ENCODE data around the gene RALGAPA2.

DNA sequence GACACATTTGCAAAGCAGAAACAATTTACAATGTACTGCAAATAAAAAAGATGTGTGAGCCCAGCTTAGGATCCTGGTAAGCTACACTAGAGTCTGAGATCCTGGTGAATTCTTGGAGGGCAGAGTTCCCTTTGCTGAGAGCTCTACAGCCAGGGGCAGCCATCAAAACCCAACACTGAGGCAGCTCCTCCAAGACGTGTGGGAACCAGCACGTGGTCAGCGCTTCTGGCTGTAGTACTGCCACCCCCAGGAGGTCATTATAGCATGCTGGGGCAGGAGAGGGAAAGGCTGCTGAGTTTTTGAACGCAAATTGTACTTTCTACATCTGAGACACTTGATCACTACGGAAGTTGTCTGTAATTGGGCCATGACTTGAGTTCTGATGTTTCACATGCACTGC lies 213.0 kb downstream of the RALGAPA2 start:
- no peak for TF ChIP-seq EZH2 (IDR thresholded peaks at IDR 0.05; ENCODE audit: low read length, unreplicated experiment)
- TF ChIP-seq, protein P1, sequence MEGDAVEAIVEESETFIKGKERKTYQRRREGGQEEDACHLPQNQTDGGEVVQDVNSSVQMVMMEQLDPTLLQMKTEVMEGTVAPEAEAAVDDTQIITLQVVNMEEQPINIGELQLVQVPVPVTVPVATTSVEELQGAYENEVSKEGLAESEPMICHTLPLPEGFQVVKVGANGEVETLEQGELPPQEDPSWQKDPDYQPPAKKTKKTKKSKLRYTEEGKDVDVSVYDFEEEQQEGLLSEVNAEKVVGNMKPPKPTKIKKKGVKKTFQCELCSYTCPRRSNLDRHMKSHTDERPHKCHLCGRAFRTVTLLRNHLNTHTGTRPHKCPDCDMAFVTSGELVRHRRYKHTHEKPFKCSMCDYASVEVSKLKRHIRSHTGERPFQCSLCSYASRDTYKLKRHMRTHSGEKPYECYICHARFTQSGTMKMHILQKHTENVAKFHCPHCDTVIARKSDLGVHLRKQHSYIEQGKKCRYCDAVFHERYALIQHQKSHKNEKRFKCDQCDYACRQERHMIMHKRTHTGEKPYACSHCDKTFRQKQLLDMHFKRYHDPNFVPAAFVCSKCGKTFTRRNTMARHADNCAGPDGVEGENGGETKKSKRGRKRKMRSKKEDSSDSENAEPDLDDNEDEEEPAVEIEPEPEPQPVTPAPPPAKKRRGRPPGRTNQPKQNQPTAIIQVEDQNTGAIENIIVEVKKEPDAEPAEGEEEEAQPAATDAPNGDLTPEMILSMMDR (conservative IDR thresholded peaks at IDR 0.05; ENCODE audit: low read depth, low read length), result no peak
- TF ChIP-seq EZH2phosphoT487 (IDR thresholded peaks at IDR 0.05; ENCODE audit: borderline replicate concordance, low read length), result no peak
